Activated naive CD8-positive, alpha-beta T cell treated with anti-CD3 and anti-CD28 coated beads, Interleukin-2, amount 10 ng/mL, durations not matched to agents 7 days and 5 days (primary cell): ENCODE data around the gene OSBPL3. TPM values are rescaled to one million over a fixed set of nuclear protein-coding genes. Genes with fewer than 3 reads are reported as not detected.

Experiments used
- ATAC-seq: fragments of 150-1000 bp; cut with Tn5 transposase; one replicate; pipeline ENCODE4 v1.10.0; 2021; ENCODE audit warnings: low read depth, moderate library complexity
- POLR2A ChIA-PET: fragments of 350-600 bp; sonication (Branson Sonifier 250); formaldehyde crosslinking; loops from one replicate; lab custom pipeline; 2021; ENCODE audit warnings: antibody characterized with exemption; lab: Charles Lee
- DNase-seq: peaks from one replicate; pipeline ENCODE4 v3.0.0; 2021
- H3K27ac Mint-ChIP-seq: one replicate; pipeline ENCODE4 v1.8.0; 2022; ENCODE audit warnings: mild to moderate bottlenecking, mixed read lengths
- H3K27me3 Mint-ChIP-seq: one replicate; pipeline ENCODE4 v1.8.0; 2022; ENCODE audit warnings: mild to moderate bottlenecking, moderate library complexity, mixed read lengths
- H3K36me3 Mint-ChIP-seq: one replicate; pipeline ENCODE4 v1.8.0; 2021; ENCODE audit warnings: mild to moderate bottlenecking, mixed read lengths
- H3K4me1 Mint-ChIP-seq: one replicate; pipeline ENCODE4 v1.8.0; 2021; ENCODE audit warnings: mixed read lengths
- H3K4me3 Mint-ChIP-seq: one replicate; pipeline ENCODE4 v1.8.0; 2022; ENCODE audit warnings: mild to moderate bottlenecking, moderate library complexity, mixed read lengths
- H3K9me3 Mint-ChIP-seq: one replicate; pipeline ENCODE4 v1.8.0; 2021; ENCODE audit warnings: mixed read lengths
- total RNA-seq, 2 experiments: library from RNA; stranded (reverse); gene quantifications; one replicate each; pipeline ENCODE4 v1.2.3, GENCODE V29; 2021

OSBPL3 gene
- total RNA-seq, 2 experiments from 2014 or later, result 47.8 to 60.1 TPM

DNA sequence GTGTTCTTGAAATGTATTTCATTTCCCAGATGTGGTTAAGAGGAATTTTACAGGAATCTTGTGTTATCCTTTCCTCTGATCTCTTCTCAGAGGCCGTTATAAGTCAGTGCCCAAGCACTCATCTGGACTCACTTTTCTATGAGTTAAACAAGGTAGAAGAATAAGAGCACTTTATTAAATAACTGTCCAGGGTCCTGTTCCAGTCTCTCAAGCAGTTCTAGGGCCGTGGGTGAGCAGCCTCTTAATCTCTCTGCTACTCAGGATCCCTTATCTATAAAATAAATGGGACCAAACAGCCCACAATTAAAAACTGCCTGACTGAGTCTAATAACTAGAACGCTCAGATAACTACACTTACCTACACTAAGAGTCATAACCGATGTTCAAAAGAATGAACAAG, 111.2 kb downstream of the OSBPL3 start:
- Mint-ChIP-seq H3K9me3 (no peaks in the 10 kb centered on the region), H3K27me3 (no peaks in the 10 kb centered on the region), H3K4me1 (peaks cover 21% of the 10 kb centered on the region), H3K36me3 (peaks cover 58% of the 10 kb centered on the region), H3K27ac (no peak overlapping the region), H3K4me3 (no peak overlapping the region)
- no peak for ATAC-seq
- POLR2A ChIA-PET, result interaction anchor here (0.7 kb wide), 1 partner anchor 26 kb away, joined by 4 read pairs; no protein-coding TSS in a partner anchor
- DNase-seq, result no peak

DNA sequence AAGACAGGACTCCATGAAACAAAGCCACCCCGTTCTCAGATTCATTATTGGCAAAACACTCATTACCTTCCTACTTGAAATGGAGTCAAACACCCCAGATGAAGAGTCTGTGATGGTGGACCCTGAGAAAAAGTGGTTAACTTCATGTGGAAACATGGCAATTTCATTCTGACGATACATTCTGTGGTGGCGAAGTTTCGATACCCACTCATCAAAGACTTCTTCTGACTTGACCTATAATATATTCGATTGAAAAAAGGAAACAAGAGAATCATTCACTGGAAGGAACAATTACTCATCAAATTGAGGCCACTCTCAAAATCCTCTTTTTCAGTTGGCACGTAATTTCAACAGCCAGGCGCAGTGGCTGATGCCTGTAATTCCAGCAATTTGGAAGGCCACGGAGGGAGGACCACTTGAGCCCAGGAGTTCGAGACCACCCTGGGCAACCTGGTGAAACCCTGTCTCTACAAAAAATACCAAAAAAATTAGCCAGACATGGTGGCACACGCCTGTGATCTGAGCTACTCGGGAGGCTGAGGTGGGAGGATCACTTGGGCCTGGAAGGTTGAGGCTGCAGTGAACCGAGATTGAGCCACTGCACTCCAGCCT, 113.9 kb downstream of the OSBPL3 start:
- H3K4me1 Mint-ChIP-seq, result peaks cover 15% of the 10 kb centered on the region
- no peaks in the 10 kb centered on the region for H3K27me3 Mint-ChIP-seq
- no peaks in the 10 kb centered on the region for H3K9me3 Mint-ChIP-seq
- H3K4me3 Mint-ChIP-seq, result no peak overlapping the region
- H3K27ac Mint-ChIP-seq, result no peak overlapping the region
- ATAC-seq, result no peak
- no peak for DNase-seq
- POLR2A ChIA-PET, result no interaction called here
- peaks cover 68% of the 10 kb centered on the region for H3K36me3 Mint-ChIP-seq

DNA sequence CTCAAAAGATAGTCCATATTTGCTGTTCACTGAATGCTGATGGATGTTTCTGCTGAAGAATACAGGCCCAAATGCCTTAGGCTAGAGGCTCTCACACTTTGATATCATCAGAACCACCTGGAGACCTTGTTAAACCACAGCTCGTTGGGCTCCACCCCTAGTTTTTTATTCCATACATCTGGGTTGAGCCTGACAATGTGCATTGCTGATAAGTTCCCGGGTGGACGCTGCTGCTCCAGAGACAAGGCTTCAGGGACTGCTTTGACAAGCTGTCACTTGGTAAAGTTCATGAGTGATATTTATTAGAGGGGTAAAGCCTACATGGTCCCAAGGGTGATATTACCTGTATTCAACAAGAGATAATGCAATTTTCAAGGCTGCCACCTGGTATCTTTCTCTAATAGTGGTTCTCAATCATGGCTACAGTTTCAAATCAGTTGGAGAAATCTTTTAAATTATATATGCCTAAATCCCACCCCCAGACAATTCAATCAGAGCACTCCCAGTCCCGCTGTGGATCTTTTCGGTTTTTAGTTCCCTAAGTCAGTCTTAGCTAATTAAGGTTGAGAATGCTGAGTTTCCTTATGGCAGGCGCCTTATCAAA, 115.7 kb downstream of the OSBPL3 start:
- no peaks in the 10 kb centered on the region for H3K9me3 Mint-ChIP-seq
- no peak overlapping the region for H3K4me3 Mint-ChIP-seq
- H3K27ac Mint-ChIP-seq, result no peak overlapping the region
- H3K27me3 Mint-ChIP-seq, result no peaks in the 10 kb centered on the region
- POLR2A ChIA-PET, result interaction anchor here (0.6 kb wide), 1 partner anchor 13 kb away, joined by 4 read pairs; no protein-coding TSS in a partner anchor
- peaks cover 67% of the 10 kb centered on the region for H3K36me3 Mint-ChIP-seq
- ATAC-seq (no peak), DNase-seq (no peak)
- peaks cover 15% of the 10 kb centered on the region for H3K4me1 Mint-ChIP-seq

DNA sequence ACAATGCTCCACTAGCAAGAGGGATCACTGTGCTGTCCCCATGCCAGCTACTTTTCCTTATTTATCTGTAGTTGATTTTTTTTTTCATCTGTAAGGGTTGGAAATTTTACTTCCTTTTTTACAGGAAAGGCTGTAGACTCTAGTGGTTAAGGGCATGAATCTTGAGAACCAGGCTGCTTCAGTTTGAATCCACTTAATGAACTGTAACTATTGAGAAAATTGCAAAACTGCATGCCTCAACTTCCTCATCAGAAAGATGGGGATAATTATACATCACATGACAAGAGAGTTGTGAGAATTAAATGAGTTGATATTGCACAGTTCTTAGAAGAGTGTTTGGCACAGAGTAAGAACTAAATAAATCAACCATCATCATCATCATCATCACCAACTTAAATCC, 116.4 kb downstream of the OSBPL3 start:
- POLR2A ChIA-PET, result interaction anchor here (0.6 kb wide), 1 partner anchor 14 kb away, joined by 4 read pairs; no protein-coding TSS in a partner anchor
- no peak for DNase-seq
- no peak for ATAC-seq
- Mint-ChIP-seq H3K9me3 (no peaks in the 10 kb centered on the region), H3K4me3 (no peak overlapping the region), H3K36me3 (peaks cover 65% of the 10 kb centered on the region), H3K27me3 (no peaks in the 10 kb centered on the region), H3K27ac (no peak overlapping the region), H3K4me1 (peaks cover 15% of the 10 kb centered on the region)

DNA sequence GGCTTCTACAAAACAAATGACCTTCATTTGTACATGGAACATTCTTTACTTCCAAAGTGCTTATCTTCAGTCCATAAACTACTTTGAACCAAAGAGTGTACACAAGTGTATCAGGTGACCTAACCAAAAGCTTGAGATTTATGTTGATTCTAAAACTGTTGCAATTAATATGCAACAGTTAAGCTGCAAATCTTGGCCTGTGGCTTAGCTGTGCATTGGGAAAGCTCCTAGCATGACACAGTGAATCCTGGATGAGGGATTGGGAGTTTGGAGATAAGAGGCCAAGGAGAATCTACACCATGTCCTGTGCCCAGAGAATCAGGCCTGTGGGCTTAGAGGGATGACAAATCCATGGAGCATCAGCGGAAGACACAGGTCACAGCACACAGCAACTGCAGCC, 117.5 kb downstream of the OSBPL3 start:
- Mint-ChIP-seq H3K27ac (no peak overlapping the region), H3K4me1 (peaks cover 13% of the 10 kb centered on the region), H3K4me3 (no peak overlapping the region), H3K36me3 (peaks cover 58% of the 10 kb centered on the region), H3K9me3 (no peaks in the 10 kb centered on the region), H3K27me3 (no peaks in the 10 kb centered on the region)
- POLR2A ChIA-PET, result no interaction called here
- DNase-seq (no peak), ATAC-seq (no peak)

DNA sequence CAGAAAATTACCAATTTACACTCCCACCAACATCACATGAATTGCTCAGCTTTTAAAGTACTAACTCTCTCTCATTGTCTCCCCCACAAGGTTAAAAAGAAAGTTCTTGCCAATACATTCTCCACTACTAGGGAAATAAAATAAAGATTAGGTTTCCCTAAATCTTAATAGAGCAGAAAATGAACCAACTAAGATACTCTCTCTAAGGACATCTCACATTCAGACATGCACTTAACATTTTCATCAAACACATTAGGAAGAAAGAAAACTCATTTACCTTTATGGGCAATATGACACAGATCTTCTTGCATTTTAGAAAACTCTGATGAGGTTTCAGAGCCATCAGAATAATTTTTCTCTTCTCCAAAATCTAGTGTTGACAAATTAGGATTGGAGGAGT, 118.6 kb downstream of the OSBPL3 start:
- DNase-seq (no peak), ATAC-seq (no peak)
- Mint-ChIP-seq H3K4me1 (peaks cover 12% of the 10 kb centered on the region), H3K27ac (no peak overlapping the region), H3K4me3 (no peak overlapping the region), H3K9me3 (no peaks in the 10 kb centered on the region), H3K27me3 (no peaks in the 10 kb centered on the region), H3K36me3 (peaks cover 55% of the 10 kb centered on the region)
- POLR2A ChIA-PET, result no interaction called here

DNA sequence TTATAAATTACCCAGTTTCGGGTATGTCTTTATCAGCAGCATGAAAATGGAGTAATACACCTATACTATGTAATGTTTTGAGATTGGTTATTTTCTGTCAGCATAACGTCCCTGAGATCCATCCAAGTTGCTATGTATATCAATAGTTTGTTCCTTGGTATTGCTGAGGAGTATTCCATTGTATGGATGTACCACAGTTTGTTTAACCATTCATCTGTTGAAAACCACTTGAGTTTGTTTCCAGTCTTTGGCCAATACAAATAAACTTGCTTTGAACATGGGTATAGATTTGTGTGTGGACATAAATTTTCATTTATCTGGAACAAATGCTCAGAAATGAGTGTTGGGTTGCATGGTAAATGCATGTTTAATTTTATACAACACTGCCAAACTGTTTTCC, 119.4 kb downstream of the OSBPL3 start:
- Mint-ChIP-seq H3K27ac (no peak overlapping the region), H3K9me3 (no peaks in the 10 kb centered on the region), H3K36me3 (peaks cover 53% of the 10 kb centered on the region), H3K4me3 (no peak overlapping the region), H3K27me3 (no peaks in the 10 kb centered on the region), H3K4me1 (peaks cover 11% of the 10 kb centered on the region)
- POLR2A ChIA-PET, result no interaction called here
- DNase-seq, result no peak
- no peak for ATAC-seq

DNA sequence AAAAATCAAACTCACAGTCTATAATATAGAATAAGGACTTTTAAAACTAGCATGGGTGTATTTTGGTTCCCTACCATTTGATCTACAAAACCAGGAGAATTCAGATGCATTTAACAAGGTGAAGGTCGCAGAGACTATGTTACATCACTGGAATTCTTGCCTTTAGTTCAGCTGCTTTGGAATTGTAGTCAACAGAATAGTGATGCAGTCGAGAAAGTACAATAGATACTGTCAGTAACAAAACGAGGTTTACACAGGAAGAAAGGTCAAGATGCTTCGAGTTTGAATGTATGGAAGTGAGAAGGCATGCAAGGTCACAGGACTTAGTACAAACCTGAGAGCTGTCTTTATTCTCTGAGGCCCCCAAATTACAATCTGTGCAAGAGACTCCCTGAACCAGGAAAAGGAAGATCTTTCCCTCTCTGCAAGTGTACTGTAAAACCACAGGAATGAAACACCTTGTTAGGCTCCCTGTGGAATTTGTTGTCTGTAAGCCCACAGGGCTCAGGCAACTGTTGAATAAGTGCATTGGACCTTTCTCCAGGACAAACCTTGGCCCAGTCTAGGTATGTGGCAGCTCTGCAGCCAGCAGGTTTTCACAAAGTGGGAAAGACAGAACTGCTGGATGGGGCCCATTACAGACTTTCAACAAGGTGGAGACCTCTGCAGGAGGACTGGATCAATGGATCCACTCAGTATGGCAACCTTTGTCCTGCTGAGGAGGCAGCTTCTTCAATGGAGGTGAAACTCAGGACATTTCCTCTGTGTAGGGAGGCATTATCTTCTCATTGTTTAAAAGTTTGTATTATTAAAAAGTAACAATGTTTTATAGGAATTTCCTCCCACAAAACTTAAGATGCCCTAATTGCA, 121.6 kb downstream of the OSBPL3 start:
- Mint-ChIP-seq H3K4me1 (peaks cover 6% of the 10 kb centered on the region), H3K27me3 (no peaks in the 10 kb centered on the region), H3K9me3 (no peaks in the 10 kb centered on the region), H3K36me3 (peaks cover 46% of the 10 kb centered on the region), H3K27ac (no peak overlapping the region), H3K4me3 (no peak overlapping the region)
- POLR2A ChIA-PET, result no interaction called here
- ATAC-seq (no peak), DNase-seq (no peak)

DNA sequence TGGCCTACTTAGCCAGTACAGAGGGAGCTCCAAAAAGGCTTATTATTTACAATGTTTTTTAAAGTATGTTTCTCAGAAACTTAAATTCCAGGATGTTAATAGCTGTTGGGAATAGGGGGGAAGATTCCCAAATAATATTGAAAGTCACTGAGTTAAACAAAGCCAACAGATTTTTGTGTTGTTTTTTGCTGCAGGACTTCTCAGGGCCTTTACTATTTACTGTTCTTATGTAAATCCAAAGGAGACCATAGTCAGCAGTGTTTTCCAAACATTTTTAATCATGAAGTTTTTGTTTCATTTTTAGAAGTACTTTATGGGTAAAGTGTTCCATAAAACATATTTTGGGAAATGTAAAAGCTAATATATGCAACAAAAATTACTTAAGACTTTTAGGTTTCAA, 122.4 kb downstream of the OSBPL3 start:
- H3K4me1 Mint-ChIP-seq, result peaks cover 6% of the 10 kb centered on the region
- no peak overlapping the region for H3K4me3 Mint-ChIP-seq
- no peaks in the 10 kb centered on the region for H3K9me3 Mint-ChIP-seq
- POLR2A ChIA-PET, result no interaction called here
- no peaks in the 10 kb centered on the region for H3K27me3 Mint-ChIP-seq
- no peak for ATAC-seq
- H3K27ac Mint-ChIP-seq, result no peak overlapping the region
- peaks cover 40% of the 10 kb centered on the region for H3K36me3 Mint-ChIP-seq
- DNase-seq, result no peak

DNA sequence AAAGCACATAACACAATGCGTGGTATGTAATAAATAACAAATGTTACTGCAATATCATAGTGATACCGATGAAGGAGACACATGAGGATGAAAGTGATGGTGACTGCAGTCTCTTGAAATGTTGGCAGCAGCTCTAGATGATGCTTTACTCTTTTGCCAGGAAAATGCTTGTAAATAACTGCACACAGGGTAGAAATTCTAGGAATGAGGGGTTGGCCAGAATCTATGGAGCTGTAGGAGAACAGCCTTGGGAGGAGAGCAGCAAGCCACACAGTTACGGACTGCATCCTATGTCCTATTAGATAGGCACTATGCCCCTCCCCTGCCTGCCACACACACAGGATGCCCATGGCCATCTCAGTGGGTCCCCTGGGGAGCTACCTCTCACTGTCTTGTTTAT, 125.1 kb downstream of the OSBPL3 start:
- ATAC-seq (no peak), DNase-seq (no peak)
- Mint-ChIP-seq H3K27me3 (no peaks in the 10 kb centered on the region), H3K36me3 (peaks cover 39% of the 10 kb centered on the region), H3K4me1 (peaks cover 17% of the 10 kb centered on the region), H3K4me3 (no peak overlapping the region), H3K27ac (no peak overlapping the region), H3K9me3 (no peaks in the 10 kb centered on the region)
- POLR2A ChIA-PET, result no interaction called here

DNA sequence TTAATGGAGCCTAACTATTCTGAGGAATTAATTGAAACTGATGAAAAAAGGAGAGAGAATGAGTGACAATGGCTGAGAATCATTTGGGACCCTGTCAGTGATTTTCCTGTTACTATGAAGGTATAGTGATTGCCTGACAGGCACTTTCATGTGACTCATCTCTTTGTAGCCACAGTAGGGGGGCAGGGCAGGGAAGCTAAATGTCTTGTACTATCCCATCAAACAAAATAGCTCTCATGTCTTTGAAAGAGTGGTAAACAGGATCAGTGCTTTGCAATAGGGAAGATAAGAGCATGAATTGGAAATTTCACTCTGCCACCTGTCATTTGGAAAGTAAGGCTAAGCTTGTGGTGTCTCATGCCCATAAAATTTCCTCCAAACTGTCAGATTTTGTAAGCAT, 128.2 kb downstream of the OSBPL3 start:
- peaks cover 17% of the 10 kb centered on the region for H3K4me1 Mint-ChIP-seq
- no peaks in the 10 kb centered on the region for H3K27me3 Mint-ChIP-seq
- no peak overlapping the region for H3K4me3 Mint-ChIP-seq
- DNase-seq (no peak), ATAC-seq (peak; percentile 77)
- POLR2A ChIA-PET, result interaction anchor here (1.4 kb wide), 1 partner anchor 25 kb away, joined by 3 read pairs; no protein-coding TSS in a partner anchor
- peaks cover 51% of the 10 kb centered on the region for H3K36me3 Mint-ChIP-seq
- no peak overlapping the region for H3K27ac Mint-ChIP-seq
- H3K9me3 Mint-ChIP-seq, result no peaks in the 10 kb centered on the region

DNA sequence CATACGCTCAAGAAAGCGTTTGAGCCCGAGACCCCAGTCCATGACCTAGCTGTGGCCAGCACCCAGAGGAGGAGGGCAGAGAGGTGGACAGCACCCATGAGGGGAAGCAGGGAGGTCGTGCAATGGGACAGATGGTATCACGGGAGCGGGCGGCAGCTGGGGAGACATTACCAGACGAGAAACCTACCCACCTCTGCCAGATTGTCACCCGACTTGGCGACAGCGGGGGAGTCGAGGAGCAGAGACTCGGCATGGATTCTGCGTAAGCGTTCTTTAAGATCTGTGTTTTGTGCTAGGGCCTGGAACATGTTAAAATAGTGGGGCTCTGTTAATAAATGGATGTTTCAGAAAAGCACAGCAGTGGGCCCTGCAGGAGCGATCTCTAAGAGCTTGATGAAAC, 131.1 kb downstream of the OSBPL3 start:
- no peaks in the 10 kb centered on the region for H3K9me3 Mint-ChIP-seq
- H3K36me3 Mint-ChIP-seq, result peaks cover 40% of the 10 kb centered on the region
- POLR2A ChIA-PET, result no interaction called here
- no peaks in the 10 kb centered on the region for H3K27me3 Mint-ChIP-seq
- H3K4me3 Mint-ChIP-seq, result no peak overlapping the region
- no peak overlapping the region for H3K27ac Mint-ChIP-seq
- ATAC-seq (no peak), DNase-seq (no peak)
- peaks cover 11% of the 10 kb centered on the region for H3K4me1 Mint-ChIP-seq

DNA sequence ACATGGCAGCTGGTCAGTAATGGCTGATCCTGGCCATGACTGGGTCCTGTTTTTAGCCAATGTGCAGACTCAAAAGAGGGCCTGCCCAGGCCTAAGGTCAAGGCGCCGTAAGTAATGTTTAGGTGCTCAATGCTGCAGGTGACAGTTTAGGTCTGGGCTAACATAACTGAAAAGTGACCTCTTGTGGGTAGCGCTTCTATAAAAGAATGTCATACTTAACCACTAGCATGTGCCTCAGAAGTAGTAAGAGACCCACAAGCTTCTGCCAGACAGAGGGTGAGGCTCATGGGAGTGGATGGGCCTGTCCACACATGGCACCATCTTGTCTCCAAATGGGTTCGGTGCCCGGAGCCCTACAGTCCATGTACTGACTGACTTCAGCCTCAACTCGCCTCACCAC, 132.2 kb downstream of the OSBPL3 start:
- no peak overlapping the region for H3K27ac Mint-ChIP-seq
- POLR2A ChIA-PET, result no interaction called here
- H3K4me1 Mint-ChIP-seq, result peaks cover 14% of the 10 kb centered on the region
- DNase-seq (no peak), ATAC-seq (no peak)
- H3K9me3 Mint-ChIP-seq, result no peaks in the 10 kb centered on the region
- H3K36me3 Mint-ChIP-seq, result peaks cover 42% of the 10 kb centered on the region
- no peaks in the 10 kb centered on the region for H3K27me3 Mint-ChIP-seq
- no peak overlapping the region for H3K4me3 Mint-ChIP-seq
